SK-N-SH treated with all-trans-retinoic acid at 6 μM for 48 hours (cell line): Measurements from ENCODE around the gene GPD1.

ENCODE experiments used
- ATAC-seq: fragments of 200-7000 bp; cut with Tn5 transposase; 3 replicates; pipeline ENCODE4 v1.9.1; 2020; ENCODE audit warnings: mild to moderate bottlenecking, moderate library complexity
- ARNTL ChIP-seq: fragments of 450-650 bp; formaldehyde crosslinking; IDR thresholded peaks from 2 replicates; pipeline ENCODE4 v1.5.0; 2020; ENCODE audit warnings: low read depth, mild to moderate bottlenecking, moderate library complexity, borderline replicate concordance
- BACH2 ChIP-seq: fragments of 250-450 bp; sonication (Bioruptor Pico); IDR thresholded peaks from 2 replicates; pipeline ENCODE4 v1.9.0; 2021; ENCODE audit warnings: mild to moderate bottlenecking, borderline replicate concordance
- CSDC2 ChIP-seq: fragments of 250-450 bp; sonication (Bioruptor Pico); IDR thresholded peaks from 2 replicates; pipeline ENCODE4 v1.5.0; 2020; ENCODE audit warnings: mild to moderate bottlenecking, moderate library complexity
- GLIS3 ChIP-seq: fragments of 250-450 bp; sonication (Bioruptor Pico); IDR thresholded peaks from 2 replicates; pipeline ENCODE4 v1.5.0; 2020; ENCODE audit warnings: mild to moderate bottlenecking, moderate library complexity
- OSR1 ChIP-seq: fragments of 250-450 bp; sonication (Bioruptor Pico); IDR thresholded peaks from 2 replicates; pipeline ENCODE4 v1.8.0; 2022; ENCODE audit warnings: moderate library complexity, mild to moderate bottlenecking, inconsistent platforms
- PATZ1 ChIP-seq: fragments of 250-450 bp; sonication (Bioruptor Pico); IDR thresholded peaks from 2 replicates; pipeline ENCODE4 v1.8.0; 2020; ENCODE audit warnings: mild to moderate bottlenecking, moderate library complexity, borderline replicate concordance
- PPARA ChIP-seq: fragments of 250-450 bp; sonication (Bioruptor Pico); IDR thresholded peaks from 2 replicates; pipeline ENCODE4 v1.5.0; 2020; ENCODE audit warnings: mild to moderate bottlenecking, borderline replicate concordance
- RARB ChIP-seq: fragments of 250-450 bp; sonication (Bioruptor Pico); IDR thresholded peaks from 2 replicates; pipeline ENCODE4 v1.8.0; 2021; ENCODE audit warnings: mild to moderate bottlenecking, moderate library complexity
- SNAI2 ChIP-seq: fragments of 250-450 bp; sonication (Bioruptor Pico); IDR thresholded peaks from 2 replicates; pipeline ENCODE4 v1.5.0; 2020; ENCODE audit warnings: mild to moderate bottlenecking, moderate library complexity
- TCF4 ChIP-seq: fragments of 250-450 bp; sonication (Bioruptor Pico); IDR thresholded peaks from 2 replicates; pipeline ENCODE4 v1.8.0; 2021; ENCODE audit warnings: mild to moderate bottlenecking, moderate library complexity, borderline replicate concordance
- TOX ChIP-seq: fragments of 250-450 bp; sonication (Bioruptor Pico); IDR thresholded peaks from 2 replicates; pipeline ENCODE4 v1.8.0; 2021; ENCODE audit warnings: mild to moderate bottlenecking, moderate library complexity, borderline replicate concordance
- ZC3H10 ChIP-seq: fragments of 250-450 bp; sonication (Bioruptor Pico); IDR thresholded peaks from 2 replicates; pipeline ENCODE4 v1.5.1; 2021; ENCODE audit warnings: mild to moderate bottlenecking, moderate library complexity
- ZFP3 ChIP-seq: fragments of 250-450 bp; sonication (Bioruptor Pico); IDR thresholded peaks from 2 replicates; pipeline ENCODE4 v1.5.0; 2020; ENCODE audit warnings: mild to moderate bottlenecking, moderate library complexity
- ZFP30 ChIP-seq: fragments of 450-650 bp; formaldehyde crosslinking; IDR thresholded peaks from 2 replicates; pipeline ENCODE4 v1.5.0; 2022; ENCODE audit warnings: mild to moderate bottlenecking, moderate library complexity
- ZNF70 ChIP-seq: fragments of 450-650 bp; formaldehyde crosslinking; IDR thresholded peaks from 2 replicates; pipeline ENCODE4 v1.5.0; 2020; ENCODE audit warnings: mild to moderate bottlenecking, moderate library complexity
- ZNF8 ChIP-seq: fragments of 450-650 bp; formaldehyde crosslinking; IDR thresholded peaks from 2 replicates; pipeline ENCODE4 v1.5.0; 2020; ENCODE audit warnings: mild to moderate bottlenecking, moderate library complexity
- TF ChIP-seq, protein P1 (sequence below): fragments of 250-450 bp; sonication (Bioruptor Pico); IDR thresholded peaks from 2 replicates; pipeline ENCODE4 v1.8.0; 2021; ENCODE audit warnings: low read depth, mild to moderate bottlenecking, moderate library complexity, borderline replicate concordance
- TF ChIP-seq, protein P2 (sequence below): fragments of 250-450 bp; sonication (Bioruptor Pico); IDR thresholded peaks from 2 replicates; pipeline ENCODE4 v1.5.1; 2020; ENCODE audit warnings: low read depth, mild to moderate bottlenecking, moderate library complexity

GPD1 gene

DNA sequence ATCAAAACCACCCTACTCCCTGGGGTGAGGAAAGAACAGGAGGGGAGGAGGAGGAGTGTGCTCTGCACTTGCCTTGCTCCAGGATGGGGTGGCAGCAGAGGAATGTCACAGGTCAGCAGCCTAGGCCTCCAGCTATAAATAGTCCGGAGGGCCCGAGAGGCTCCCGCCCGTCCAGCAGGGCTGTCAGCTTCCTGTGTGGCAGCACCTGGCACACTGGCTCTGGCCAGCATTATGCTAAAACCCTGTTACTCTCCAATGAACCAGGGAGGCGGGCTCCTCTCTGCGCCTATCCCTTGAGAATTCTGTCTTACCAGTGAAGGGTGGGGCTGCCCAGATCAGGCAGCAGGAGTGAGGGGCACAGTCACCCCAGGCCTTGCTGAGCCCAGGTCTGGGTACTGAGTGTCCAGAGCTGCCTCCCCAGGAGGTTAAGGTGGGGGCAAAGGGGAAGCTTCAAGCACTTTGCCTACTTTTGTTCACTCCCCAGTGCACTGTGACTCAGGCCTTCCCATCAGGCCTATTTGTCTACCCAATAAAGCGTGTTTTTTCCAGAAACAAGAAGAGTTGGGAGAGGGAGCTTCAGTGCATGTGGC is 7.0 kb downstream of the GPD1 start:
- ATAC-seq = no peak
- TF ChIP-seq ZC3H10 (CRISPR knock-in tag) = no peak
- TF ChIP-seq SNAI2 = no peak
- no peak for TF ChIP-seq PPARA (CRISPR knock-in tag)
- TF ChIP-seq TCF4 = no peak
- TF ChIP-seq GLIS3 (CRISPR knock-in tag) = no peak
- TF ChIP-seq ZNF70 (CRISPR knock-in tag) = no peak
- no peak for TF ChIP-seq PATZ1 (CRISPR knock-in tag)
- TF ChIP-seq ZFP3 (CRISPR knock-in tag) = no peak
- no peak for TF ChIP-seq BACH2 (CRISPR knock-in tag)
- TF ChIP-seq, protein P1, sequence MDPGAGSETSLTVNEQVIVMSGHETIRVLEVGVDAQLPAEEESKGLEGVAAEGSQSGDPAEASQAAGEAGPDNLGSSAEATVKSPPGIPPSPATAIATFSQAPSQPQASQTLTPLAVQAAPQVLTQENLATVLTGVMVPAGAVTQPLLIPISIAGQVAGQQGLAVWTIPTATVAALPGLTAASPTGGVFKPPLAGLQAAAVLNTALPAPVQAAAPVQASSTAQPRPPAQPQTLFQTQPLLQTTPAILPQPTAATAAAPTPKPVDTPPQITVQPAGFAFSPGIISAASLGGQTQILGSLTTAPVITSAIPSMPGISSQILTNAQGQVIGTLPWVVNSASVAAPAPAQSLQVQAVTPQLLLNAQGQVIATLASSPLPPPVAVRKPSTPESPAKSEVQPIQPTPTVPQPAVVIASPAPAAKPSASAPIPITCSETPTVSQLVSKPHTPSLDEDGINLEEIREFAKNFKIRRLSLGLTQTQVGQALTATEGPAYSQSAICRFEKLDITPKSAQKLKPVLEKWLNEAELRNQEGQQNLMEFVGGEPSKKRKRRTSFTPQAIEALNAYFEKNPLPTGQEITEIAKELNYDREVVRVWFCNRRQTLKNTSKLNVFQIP = no peak
- TF ChIP-seq OSR1 (CRISPR knock-in tag) = no peak
- no peak for TF ChIP-seq TOX (CRISPR knock-in tag)
- TF ChIP-seq ZFP30 = no peak
- TF ChIP-seq ARNTL (CRISPR knock-in tag) = no peak
- TF ChIP-seq, all 23 proteins: peak for 0

- ATAC-seq = peak; percentile 2; the same call in 2 of the 3 replicates
- TF ChIP-seq RARB (CRISPR knock-in tag) (no peak), TCF4 (no peak), PATZ1 (CRISPR knock-in tag) (no peak)
- TF ChIP-seq, protein P2, sequence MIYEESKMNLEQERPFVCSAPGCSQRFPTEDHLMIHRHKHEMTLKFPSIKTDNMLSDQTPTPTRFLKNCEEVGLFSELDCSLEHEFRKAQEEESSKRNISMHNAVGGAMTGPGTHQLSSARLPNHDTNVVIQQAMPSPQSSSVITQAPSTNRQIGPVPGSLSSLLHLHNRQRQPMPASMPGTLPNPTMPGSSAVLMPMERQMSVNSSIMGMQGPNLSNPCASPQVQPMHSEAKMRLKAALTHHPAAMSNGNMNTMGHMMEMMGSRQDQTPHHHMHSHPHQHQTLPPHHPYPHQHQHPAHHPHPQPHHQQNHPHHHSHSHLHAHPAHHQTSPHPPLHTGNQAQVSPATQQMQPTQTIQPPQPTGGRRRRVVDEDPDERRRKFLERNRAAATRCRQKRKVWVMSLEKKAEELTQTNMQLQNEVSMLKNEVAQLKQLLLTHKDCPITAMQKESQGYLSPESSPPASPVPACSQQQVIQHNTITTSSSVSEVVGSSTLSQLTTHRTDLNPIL = no peak
- TF ChIP-seq, all 23 proteins: peak for 0
Measured at GRCh38 chr12:50111395-50111692, 7.5 kb downstream of the GPD1 start.

DNA sequence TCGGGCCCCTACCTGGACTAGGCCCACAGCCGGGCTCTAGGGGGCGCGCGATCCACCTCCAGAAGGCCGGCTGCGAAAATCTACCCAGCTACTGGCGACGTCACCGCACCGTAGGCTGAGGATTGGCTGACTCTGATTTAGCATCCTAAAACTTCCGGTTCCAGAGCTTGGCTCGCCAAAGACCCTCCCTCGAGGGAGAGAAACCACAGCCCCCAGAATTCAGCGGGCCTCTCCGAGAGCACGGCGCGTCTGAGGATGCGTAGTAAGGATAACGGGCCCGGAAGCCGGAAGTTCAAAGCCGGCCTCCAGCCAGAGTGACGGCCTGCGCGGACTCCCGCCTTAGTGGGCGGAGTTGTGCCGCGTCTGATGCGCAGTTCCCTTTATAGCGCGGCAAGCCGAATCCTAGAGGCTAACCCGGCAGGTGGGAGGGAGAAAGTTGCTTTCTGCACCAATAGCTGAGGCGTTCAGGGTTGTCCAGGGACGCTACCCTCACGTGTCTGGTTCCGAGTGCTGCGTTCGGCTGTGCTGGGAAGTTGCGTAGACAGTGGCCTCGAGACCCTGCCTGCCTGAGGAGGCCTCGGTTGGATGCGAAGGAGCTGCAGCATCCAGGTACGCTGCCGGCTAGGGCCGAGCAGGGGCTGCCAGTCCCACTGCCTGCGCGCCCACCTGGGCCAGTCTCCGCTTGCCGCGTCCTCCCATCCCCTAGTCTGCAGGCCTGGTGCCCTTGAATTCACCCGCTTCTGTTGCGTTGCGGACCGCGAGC is 8.1 kb downstream of the GPD1 start, which contains the start of gene COX14:
Gene COX14 (plus strand): TSS at position 544 of the 763 bp plus-strand sequence. CDS start 7,808 bp downstream, outside the sequence.
- peak; percentile 94 for ATAC-seq
- 0 out of 2 replicates have a peak, but pooled peaks have one; percentile 14 for TF ChIP-seq ZFP3 (CRISPR knock-in tag)
- TF ChIP-seq SNAI2 = no peak
- TF ChIP-seq, protein P1 = no peak

DNA sequence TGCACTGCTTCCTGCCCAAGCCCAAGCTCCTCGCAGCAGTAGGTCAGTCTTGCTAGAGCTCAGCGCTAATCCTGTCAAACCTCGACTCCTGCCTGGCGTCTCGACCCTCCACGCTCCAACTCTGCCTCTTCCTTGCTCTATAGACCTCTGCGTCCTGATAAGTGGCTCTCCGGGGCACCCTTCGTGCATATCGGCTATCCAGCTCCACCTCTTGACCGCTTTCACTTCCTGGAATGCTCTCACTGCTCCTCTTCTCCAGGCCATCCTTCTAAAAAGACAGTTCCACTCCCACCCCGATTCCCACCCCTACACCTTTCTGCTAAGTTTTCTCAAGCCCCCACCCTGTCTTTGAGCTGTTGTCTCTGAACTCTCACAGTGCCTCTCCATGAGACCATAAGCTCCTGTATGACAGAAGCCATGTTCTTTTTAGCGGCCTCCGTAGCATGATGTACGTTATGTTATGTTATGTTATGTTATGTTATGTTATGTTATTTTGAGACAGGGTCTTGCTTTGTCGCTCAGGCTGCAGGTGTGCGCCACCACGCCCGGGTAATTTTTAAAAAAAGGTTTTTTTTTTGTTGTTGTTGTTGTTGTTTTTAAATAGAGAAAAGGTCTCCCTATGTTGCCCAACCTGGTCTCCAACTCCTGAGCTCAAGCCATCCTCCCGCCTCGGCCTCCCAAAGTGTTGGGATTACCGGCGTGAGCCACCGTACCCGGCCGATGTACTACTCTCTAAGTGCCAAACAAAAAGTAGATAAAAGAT is 8.8 kb downstream of the GPD1 start:
- ATAC-seq = peak; percentile 41
- no peak for TF ChIP-seq OSR1 (CRISPR knock-in tag)
- no peak for TF ChIP-seq RARB (CRISPR knock-in tag)
- no peak for TF ChIP-seq ZC3H10 (CRISPR knock-in tag)
- no peak for TF ChIP-seq ZNF8 (CRISPR knock-in tag)
- TF ChIP-seq TOX (CRISPR knock-in tag) = no peak
- TF ChIP-seq CSDC2 (CRISPR knock-in tag) = no peak
- TF ChIP-seq PATZ1 (CRISPR knock-in tag) = no peak
- no peak for TF ChIP-seq BACH2 (CRISPR knock-in tag)
- TF ChIP-seq, protein P1 = no peak
